HG02588 (cell line): Measurements from ENCODE around the gene MS4A15.
"Not testable (repeated sequence)": the region's sequence is repeated elsewhere in the genome, so short reads cannot be mapped to it uniquely, and the experiment has no call there.

Source experiments
- ATAC-seq: cut with Tn5 transposase; IDR thresholded peaks from one replicate; pipeline ENCODE4 v1.9.1; 2021; ENCODE audit warnings: mild to moderate bottlenecking, moderate library complexity; ENCODE audit not compliant: unreplicated experiment

MS4A15 gene

GRCh38 chr11:60756307-60757032, at the start of gene MS4A15:
TSS of gene MS4A15 (plus strand) at chr11:60756867. CDS start at chr11:60763734, 6,867 bp downstream.
- no peak for ATAC-seq

- ATAC-seq = no peak
These were observed 49.7 kb upstream of the MS4A15 start for GRCh38 chr11:60706931-60707330.

GRCh38 chr11:60710482-60710881, 46.2 kb upstream of the MS4A15 start:
- no peak for ATAC-seq

- no peak for ATAC-seq
These were observed 45.4 kb upstream of the MS4A15 start for GRCh38 chr11:60711276-60711675.

- not testable (repeated sequence) for ATAC-seq
These were observed 43.2 kb upstream of the MS4A15 start for GRCh38 chr11:60713423-60713822.

- ATAC-seq = no peak
These were observed 38.7 kb upstream of the MS4A15 start for GRCh38 chr11:60717956-60718355.

GRCh38 chr11:60718524-60719316, 37.9 kb upstream of the MS4A15 start:
- ATAC-seq = no peak

- ATAC-seq = no peak
These were observed 37.3 kb upstream of the MS4A15 start for GRCh38 chr11:60719391-60719790.

GRCh38 chr11:60720460-60720859, 36.2 kb upstream of the MS4A15 start:
- ATAC-seq = no peak

- ATAC-seq = no peak
These were observed 32.2 kb upstream of the MS4A15 start, which contains the start of gene MS4A18 for GRCh38 chr11:60724420-60724819. TSS of gene MS4A18 (plus strand) at chr11:60724720.

- no peak for ATAC-seq
These were observed 31.1 kb upstream of the MS4A15 start for GRCh38 chr11:60725592-60725991.

GRCh38 chr11:60731586-60731985, 25.1 kb upstream of the MS4A15 start:
- ATAC-seq = no peak

GRCh38 chr11:60734279-60734678, 22.4 kb upstream of the MS4A15 start:
- no peak for ATAC-seq

- no peak for ATAC-seq
These were observed 17.6 kb upstream of the MS4A15 start for GRCh38 chr11:60739114-60739513.

- ATAC-seq = no peak
These were observed 16.1 kb upstream of the MS4A15 start for GRCh38 chr11:60740573-60740972.

- no peak for ATAC-seq
These were observed 15.2 kb upstream of the MS4A15 start for GRCh38 chr11:60741421-60741820.

GRCh38 chr11:60743058-60743457, 13.6 kb upstream of the MS4A15 start:
- ATAC-seq = no peak

GRCh38 chr11:60744114-60744513, 12.6 kb upstream of the MS4A15 start:
- ATAC-seq = no peak

- ATAC-seq = no peak
These were observed 9.3 kb upstream of the MS4A15 start for GRCh38 chr11:60747359-60747873.

GRCh38 chr11:60748225-60748624, 8.4 kb upstream of the MS4A15 start:
- ATAC-seq = no peak

- ATAC-seq = no peak
These were observed 7.8 kb upstream of the MS4A15 start for GRCh38 chr11:60748821-60749220.

- ATAC-seq = no peak
These were observed 5.8 kb upstream of the MS4A15 start for GRCh38 chr11:60750911-60751310.
